ENCODE data around the gene PDE9A.

DNA sequence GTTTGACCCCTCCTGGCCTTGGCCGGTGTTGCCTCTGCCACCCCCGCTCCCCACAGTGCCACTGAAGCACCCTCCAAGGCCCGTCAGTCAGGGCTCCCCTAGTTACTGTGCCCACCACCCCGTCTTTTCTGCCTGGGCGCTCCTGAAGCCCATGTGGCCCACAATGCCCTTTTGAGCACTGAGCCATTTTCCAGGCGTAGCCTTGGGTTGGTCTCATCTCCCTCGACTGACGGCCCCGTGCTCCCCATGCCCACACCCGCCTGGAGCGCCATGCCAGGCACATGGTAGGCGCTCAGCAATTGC, 118.0 kb downstream of the PDE9A start:
- TF ChIP-seq EZH2 (IDR thresholded peaks at IDR 0.05; ENCODE audit: borderline replicate concordance, low read depth, low read length, severe bottlenecking): no peak
- no peak for TF ChIP-seq MYC (IDR thresholded peaks at IDR 0.05; ENCODE audit: low read depth, low read length)
- TF ChIP-seq, protein P1, sequence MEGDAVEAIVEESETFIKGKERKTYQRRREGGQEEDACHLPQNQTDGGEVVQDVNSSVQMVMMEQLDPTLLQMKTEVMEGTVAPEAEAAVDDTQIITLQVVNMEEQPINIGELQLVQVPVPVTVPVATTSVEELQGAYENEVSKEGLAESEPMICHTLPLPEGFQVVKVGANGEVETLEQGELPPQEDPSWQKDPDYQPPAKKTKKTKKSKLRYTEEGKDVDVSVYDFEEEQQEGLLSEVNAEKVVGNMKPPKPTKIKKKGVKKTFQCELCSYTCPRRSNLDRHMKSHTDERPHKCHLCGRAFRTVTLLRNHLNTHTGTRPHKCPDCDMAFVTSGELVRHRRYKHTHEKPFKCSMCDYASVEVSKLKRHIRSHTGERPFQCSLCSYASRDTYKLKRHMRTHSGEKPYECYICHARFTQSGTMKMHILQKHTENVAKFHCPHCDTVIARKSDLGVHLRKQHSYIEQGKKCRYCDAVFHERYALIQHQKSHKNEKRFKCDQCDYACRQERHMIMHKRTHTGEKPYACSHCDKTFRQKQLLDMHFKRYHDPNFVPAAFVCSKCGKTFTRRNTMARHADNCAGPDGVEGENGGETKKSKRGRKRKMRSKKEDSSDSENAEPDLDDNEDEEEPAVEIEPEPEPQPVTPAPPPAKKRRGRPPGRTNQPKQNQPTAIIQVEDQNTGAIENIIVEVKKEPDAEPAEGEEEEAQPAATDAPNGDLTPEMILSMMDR (IDR thresholded peaks at IDR 0.05; ENCODE audit: extremely low read depth in 1 of 2, insufficient read depth in 1 of 2, low read depth in 1 of 2, low read length in 2 of 2): no peak
- TF ChIP-seq, protein P2, sequence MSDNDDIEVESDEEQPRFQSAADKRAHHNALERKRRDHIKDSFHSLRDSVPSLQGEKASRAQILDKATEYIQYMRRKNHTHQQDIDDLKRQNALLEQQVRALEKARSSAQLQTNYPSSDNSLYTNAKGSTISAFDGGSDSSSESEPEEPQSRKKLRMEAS (IDR thresholded peaks at IDR 0.05; ENCODE audit: insufficient read depth, insufficient read length): no peak
- TF ChIP-seq POLR2A (IDR thresholded peaks at IDR 0.05; ENCODE audit: low read depth, low read length): no peak
- no peak for TF ChIP-seq FOS (IDR thresholded peaks at IDR 0.05; ENCODE audit: borderline replicate concordance, insufficient read depth, low read length)
- TF ChIP-seq POLR2AphosphoS5 (IDR thresholded peaks at IDR 0.05; ENCODE audit: insufficient read depth, low read depth, low read length): no peak
- no peak for TF ChIP-seq JUN (IDR thresholded peaks at IDR 0.05; ENCODE audit: borderline replicate concordance, insufficient read depth, insufficient read length, low read depth)
- no peak for TF ChIP-seq GATA2 (IDR thresholded peaks at IDR 0.05; ENCODE audit: insufficient read depth, insufficient read length, low read depth, low read length)
